GM19395 (cell line): ENCODE measurements around the gene USP40.

Source experiments
- ATAC-seq: cut with Tn5 transposase; IDR thresholded peaks from one replicate; pipeline ENCODE4 v1.9.1; 2021; ENCODE audit warnings: mild to moderate bottlenecking, moderate library complexity; ENCODE audit not compliant: unreplicated experiment

USP40 gene

DNA sequence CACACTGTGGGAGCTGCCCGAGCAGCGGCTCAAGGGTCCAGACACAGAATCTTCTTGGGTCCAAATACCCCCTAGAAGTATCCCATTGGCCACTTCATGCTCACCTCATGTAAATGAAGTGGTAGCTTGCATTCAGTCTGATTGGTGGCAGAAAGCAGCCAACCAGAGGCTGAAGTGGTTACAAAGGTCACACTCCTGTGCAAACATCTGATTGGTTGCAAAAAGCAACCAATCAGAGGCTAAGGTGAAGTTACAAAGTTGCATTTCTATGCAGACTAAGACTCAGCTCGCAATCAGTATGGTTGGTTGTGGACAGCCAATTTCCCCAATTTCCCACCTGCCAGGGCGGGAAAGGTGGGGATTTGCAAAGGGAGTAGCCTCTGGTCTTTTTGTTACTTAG lies 118.0 kb downstream of the USP40 start:
- no peak for ATAC-seq

DNA sequence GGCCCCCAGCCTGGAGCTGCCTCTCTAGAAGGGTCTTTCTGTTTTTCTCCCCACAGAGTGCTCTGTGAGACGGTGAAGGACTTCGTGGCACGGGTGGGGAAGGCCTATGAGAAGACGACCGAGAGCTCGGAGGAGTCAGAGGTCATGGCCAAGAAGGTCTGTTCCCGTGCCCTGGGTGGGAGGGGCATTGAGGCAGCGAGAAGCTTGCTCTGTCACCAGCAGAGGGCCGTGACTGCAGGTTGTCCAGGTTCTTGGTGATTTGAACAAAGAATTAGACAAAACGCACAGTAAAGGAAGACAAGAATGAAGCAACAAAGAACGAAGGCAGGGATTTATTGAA lies 118.4 kb downstream of the USP40 start:
- no peak for ATAC-seq

DNA sequence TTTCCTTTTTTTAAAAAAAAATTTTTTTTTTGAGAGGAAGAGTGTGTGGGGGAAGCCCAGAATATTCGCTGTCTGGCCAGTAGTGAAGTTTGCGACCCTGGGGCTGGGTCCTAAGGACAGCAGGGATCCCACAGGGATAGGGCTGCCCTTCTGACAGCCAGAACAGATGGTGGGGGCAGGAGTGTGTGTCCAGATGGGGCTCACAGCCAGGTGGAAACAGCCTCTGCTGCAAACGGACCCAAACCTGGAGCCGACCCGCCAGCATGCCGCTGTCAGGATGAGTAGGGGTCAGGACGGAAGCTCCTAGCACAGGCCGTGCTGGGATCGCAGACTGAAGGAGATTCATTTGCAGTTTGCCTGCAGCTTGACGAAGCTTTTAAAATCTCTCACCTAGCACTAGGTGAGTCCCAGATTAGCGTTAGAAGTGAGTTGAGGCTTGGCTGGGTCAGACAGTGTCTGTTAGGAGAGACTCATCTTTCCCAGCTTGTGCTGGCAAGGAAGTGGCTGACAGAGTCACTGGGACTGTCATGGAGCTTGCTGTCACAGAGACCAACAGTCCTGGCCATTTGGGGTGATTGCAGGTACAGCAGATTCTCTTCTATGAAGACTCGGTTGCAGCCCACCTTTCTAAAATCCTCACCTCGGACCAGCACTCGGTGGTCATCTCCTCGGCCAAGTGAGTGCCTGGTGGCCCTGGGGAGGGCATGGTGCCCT lies 118.9 kb downstream of the USP40 start:
- no peak for ATAC-seq

DNA sequence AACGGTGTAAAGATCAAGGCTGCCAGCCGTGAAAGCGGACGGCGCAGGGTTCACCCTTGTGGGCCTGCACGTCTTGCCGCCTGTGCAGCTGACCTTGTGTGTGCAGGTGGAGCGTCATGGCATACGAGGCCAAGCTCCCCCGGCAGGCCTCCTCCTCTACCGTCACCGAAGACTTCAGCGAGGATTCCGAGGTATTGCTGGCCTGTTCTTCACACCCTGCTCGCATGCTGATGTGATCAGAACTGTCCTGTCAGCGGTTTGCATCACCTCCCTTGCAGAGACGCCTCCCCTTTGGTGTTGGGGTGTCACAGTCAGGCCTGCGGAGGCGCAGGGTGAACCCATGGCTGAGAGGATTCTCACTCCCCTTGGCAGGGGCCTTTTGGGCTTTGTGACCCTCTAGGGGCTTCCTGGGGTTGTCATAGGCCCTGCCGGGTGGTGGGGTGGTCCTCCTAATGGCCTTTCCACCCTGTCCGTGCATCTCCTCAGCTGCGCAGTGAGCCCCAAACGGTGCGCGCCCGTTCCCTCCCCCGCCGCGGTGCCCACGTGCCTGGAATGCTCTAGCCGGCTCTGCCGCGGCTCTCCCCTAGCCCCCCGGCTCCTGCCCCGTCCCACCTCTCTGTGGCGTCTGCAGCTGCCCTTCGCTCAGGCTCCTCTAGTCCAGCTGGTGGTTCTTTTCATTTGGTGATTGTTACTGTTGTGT lies 119.8 kb downstream of the USP40 start:
- ATAC-seq: no peak

DNA sequence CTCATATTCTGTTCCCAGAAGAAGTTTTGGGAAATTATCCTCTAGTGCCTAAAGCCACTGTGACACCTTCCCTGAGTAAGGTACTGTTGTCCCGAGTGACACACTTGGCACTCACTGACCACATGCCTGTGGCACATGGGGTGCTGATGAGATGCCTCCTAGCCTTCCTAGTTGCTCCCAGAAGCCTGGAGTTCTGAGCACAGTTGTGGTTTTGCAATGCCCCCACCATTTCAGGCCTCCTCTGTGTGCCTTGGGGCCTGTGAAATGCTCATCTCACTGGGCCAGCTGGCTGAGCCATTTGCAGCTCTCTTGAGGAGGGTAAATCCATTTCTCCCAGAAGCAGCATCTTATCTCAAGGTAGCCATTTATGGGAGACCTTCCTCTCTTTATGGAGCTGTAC lies 120.5 kb downstream of the USP40 start:
- ATAC-seq: no peak

DNA sequence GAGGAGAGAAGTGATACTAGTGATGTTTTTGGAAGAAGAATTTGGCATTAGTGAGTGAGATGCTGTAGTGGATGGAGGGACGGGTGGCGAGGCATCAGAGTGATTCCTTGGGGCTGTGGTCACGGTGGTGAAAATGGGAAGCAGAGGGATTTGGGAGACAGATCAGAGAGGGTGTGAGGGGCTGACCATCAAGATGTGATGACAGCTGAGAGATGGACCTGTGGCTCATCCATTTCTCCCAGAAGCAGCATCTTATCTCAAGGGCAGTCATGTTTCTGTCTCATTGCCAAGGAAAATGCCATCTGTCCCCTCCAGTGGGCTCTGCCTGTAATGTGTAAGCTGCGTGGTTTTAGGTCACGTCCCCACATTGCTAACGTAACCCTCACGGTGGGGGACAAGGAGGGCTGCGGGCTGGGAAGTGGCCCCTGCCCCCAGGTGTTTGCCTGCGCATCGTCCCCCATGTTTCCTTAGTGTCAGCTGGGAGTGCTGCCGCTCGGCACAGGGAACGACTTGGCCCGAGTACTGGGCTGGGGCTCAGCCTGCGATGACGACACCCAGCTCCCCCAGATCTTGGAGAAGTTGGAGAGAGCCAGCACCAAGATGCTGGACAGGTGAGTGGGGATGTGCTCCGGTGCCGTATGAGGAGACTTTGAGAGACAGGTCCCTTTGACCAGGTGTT lies 121.3 kb downstream of the USP40 start:
- no peak for ATAC-seq

DNA sequence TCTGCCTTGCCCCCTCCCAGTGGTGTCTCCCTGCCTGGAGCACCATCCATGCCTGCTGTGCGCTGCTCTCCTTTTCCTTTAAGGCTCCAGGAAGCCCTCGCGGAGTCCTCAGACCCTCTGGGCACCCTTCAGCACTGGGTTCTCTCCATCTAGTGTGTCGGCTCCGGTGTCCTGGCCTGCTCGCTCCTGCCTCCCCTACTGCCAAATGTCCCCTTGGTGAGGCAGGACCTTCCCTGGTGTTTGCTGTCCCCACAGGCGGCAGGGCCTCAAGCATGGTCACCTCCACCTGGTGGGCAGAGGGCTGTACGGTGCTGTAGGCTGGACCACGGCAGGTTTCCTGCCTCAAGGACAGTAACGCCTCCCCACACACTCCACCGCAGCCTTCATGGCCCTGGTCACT lies 122.1 kb downstream of the USP40 start:
- no peak for ATAC-seq

DNA sequence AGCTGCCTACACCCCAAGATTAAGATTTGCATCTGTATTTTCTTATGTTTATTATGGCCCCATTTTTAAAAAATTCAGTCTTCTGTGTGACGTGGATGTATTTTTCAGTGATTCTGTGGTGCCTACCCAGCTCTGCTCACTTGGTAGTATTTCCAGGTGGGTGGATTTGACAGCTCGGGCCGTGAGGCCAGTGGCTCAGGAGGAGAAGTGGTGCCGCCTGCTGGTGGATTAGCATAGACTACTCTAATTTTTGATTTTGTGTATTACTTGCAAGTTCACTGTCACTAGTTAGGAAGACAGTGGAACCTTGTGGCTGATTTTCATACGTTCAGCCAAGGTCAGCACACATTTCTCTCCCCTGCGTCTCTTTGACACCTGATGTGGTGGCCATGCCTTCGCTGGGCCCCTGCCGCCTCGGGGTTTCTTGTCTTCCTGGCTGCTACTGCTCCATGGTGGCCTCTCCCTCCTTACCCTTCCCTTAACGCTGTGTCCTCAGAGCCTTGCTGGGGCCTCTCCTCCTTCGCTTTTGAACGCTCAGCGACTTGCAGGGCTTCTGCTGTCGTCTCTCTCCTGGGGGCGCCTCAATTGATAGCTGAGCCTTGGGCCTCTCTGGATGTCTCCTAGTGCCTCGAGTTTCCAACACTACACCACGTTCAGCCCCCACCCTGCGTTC lies 122.9 kb downstream of the USP40 start:
- ATAC-seq: no peak

DNA sequence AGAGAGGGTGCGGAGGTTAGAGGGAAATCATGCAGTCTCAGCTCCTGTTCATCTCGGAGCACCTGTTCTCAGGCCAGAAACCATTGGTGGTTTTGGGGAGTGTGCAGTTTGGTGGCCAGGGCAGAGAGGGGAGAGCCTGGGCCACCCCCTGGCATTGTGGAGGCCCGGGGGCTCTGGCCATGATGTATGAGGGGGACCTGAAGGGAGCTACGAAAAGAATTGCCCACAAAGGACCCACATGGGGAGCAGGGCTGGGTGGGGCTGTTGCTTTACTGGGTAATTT lies 124.6 kb downstream of the USP40 start:
- no peak for ATAC-seq

DNA sequence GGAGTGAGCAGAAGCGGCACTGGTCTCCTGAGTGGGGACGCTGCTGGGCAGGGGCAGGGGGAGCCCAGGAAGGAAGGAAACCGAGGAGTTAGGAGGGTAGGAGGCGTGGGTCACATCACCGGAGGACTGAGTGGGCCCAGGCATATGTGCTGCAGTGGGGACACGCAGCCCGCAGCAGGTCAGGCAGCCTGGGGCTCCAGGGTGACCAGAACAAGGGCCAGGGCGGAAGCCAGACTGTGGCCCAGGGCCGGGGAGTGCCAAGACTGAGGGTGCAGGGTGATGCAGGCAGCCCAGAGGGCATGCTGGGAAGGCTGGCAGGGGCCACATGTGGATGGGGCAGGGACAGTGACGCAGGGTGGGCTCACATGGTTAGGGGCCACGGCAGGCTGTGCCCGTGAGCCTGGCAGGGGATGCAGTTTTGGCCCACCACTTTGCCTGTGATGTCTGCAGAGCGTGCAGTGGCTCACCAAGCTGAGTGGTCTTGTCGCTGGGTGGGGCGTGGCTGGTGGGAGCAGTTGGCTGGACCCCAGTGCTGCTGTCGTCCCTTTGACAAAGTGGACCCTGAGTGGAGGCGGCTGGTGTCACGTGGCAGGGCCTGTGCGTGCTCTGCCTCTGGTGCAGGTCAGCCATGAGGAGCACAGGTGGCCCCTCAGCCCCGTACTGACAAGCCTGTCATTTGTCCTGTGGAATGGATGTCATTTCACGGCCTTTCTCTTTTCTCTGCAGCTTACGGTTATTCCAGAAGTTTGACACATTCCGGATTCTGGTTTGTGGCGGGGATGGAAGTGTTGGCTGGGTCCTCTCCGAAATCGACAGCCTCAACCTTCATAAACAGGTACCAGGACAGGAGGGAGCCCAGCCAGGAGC lies 125.2 kb downstream of the USP40 start:
- ATAC-seq: no peak

DNA sequence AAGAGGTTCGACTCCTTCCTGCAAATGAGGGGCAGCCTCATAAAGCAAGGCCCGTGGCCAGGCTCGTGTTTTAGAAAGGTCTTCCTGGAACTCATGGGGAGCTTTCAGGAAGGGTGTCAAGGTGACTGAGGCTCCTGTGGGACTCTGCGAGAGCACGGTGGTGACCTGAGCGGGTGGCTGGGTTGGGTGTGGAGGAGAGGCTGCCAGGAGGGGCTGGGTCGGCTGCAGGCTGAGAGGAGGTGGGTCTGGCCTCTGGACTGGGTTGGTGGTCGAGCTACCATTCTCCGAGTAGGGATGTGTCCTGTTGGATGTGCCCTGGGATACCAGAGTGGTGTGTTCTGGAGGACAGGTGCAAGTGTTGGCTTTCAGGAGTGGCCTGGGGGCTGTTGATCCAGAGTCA lies 125.9 kb downstream of the USP40 start:
- no peak for ATAC-seq

DNA sequence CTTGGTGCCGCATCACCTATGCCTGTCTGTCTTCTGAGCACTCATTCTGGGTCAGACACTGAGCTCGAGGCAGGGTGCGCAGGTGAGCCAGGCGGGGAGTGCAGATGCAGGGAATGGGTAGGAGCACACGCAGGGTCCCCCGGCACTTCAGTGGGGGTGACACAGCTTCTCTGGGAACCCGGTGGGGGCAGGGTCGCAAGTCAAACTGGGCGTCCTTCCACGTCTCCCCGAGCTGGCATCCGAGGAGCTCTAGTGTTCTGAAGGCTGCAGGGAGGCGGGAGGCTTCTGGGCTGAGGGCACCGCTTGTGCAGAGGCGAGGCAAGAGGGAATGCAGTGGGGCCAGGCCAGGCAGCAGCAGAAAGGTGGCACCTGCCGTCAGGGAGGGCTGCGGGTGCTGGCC lies 126.3 kb downstream of the USP40 start:
- no peak for ATAC-seq

DNA sequence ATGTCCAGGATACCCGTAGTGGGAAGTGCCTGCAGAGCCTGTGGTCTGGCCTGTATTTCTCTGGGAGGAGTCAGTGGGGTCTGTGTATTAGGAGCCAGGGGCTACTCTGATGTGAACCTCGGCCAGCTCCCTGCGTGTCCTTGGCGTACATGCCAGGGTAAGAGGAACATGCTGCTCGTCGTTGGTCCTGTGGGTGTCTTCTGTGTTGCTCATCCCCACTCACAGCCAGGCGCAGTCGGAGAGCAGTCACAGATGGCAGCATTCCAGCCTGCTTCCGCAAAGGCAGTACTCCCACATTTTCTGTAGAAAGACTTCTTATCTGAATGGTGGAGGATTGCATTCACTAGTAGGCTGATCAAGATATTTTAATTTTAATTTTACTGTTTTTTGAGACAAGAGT lies 127.4 kb downstream of the USP40 start:
- ATAC-seq: no peak

DNA sequence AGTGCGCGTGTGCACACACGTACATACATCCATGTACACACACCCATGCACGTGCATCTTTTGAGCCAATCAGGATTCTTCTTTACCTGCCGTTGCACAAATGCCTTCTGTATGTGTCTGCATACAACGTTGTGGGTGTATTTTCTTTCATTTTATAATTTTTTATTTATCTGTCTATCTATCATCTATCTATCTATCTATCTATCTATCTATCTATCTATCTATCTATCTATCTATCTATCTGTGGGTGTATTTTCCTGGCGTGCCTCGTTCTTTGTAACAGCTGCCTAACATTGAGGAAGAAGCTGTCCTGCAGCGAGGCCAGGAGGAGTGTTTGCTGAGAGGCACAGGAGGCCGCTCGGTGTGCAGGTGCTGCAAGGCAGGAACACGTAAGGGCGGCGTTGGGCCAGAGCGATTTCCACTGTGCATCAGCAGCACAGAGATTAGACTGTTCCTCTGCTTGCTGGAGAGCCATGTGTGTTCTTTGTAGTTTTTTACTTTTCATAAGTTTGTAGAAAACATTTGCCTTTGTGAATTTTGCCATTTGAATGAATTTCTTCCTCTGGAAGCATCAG lies 127.9 kb downstream of the USP40 start:
- ATAC-seq: no peak

DNA sequence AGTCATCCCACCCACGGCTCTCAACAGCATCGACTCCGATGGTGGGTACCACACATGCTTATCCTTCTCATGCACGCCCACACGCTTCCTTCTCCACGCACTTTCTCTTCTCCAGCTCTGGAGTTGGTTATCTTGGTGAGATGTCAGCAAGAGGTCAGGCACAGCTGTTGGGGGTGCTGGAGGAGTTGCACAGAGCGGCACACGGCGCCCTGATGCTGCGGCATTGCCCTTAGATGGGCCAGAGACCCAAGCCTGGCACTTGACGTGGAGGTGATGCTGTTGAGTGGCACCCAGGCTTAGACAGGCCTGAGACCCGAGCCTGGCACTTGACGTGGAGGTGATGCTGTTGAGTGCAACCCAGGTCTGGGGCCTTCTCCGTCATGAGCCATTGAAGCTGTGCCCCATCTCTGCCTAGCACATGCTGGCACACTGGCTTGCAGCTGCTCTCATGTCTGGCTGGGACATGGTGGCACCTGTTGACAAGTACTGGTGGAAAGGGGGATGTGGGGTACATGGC lies 129.1 kb downstream of the USP40 start:
- no peak for ATAC-seq

DNA sequence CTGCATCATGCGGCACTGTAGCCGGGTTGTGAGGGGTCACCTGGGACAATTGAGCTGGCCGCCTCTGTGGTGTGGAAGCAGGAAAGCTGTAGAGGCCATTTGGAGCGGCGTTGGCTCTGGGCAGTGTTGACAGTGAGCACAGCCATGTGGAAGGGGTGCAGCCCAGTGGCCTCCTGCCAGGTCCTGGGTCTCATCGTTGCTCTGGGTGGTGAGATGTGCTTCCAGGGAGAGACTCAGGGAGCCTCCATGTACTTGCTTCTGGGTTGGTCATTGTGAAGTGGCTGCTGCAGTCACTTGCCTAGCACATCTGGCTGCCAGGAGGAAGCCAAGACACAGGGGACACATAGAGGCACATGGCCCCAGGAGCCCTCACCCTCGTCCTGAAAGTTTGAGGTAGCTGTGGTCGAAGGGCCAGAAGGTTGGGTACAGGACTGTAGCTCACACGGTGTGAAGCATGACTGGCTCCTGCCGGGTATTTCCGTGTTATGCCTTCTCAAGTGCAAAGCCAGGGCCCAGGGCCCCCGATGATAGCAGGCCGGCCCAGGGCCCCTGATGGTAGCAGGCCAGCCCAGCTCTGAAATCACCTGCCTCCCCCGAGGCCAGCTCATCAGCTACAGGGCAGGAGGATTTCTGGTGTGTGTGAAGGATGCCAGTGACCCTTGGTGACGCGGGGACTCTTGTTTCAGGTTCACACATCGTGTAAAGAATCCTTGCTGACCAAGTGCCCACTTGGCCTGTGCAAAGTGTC lies 129.7 kb downstream of the USP40 start:
- no peak for ATAC-seq

DNA sequence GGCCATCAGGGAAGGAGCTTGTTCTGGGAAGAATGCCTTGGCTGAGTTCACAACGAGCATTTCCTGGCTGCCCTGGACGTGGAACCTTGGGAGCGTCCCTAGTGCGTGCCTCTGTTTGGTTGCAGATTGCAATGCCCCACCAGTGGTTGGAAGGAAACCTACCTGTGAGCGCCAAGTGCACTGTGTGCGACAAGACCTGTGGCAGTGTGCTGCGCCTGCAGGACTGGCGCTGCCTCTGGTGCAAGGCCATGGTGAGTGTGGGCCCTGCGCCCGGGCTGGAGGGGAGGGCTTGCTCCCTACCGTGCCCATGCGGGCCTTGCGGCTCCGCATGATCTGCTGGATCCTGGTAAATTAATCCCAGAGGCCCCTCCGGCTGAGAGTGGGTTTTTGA lies 130.4 kb downstream of the USP40 start:
- ATAC-seq: no peak

DNA sequence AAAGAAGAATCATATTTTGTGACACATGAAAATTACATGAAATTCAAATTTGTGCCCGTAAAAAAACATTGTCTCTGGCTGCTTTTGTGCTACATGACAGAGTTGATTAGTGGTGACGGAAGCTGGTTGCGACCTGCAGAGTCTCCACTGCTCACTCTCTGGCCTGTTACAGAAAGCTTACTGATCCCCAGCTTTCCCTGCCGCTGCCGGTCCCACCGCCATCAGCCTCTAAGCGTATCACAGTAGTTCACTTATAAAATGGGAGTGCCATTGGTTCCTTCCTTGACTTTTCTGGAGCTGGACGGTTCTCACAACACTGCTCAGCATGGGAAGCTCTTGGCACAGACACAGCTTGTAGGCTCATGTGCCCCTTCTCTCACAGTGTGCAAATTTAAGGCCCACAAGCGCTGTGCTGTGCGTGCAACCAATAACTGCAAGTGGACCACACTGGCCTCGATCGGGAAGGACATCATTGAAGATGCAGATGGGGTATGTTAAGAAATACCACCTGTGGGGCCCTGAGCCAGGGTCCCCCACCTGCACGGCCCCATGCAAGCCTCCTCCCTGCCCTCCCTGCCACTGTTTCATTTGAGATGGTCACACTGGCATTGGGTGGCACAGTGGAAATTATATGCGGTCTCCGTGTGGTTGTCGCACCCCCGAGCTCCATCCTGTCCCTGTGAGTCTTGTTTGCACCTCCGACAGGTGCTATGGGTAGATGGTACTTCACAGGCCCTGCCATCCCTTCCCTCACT lies 131.0 kb downstream of the USP40 start:
- no peak for ATAC-seq

DNA sequence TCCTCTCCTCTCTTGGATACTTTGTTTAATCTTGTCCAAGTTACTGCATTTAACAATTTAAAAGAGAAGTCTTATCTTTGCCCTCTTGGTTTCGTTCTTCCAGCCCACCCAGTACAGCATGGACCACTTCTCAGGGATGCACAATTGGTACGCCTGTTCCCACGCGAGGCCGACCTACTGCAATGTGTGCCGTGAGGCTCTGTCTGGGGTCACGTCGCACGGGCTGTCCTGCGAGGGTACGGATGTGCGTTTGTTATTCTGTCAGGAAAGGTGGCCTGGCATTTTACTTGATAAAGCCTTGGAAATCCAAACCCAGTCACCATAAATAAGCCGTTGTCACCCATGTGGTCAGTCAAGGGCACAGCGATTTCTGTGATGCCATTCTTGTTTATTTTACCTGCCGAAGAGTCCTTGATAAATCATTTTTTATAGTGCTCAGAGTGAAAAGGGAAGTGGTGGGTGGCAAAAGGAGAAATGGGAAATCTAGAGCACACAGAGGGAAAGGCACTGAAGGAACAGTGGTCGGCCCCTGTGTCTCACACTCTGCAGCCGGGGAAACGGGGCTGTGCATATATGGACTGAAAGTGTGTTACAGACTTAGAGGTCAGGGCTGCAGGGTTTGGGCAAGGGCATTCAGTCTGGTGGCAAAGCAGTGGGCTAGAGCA lies 131.8 kb downstream of the USP40 start:
- no peak for ATAC-seq
